ENCODE results near the gene MTA3. TPM values are rescaled to one million over a fixed set of nuclear protein-coding genes. Genes with fewer than 3 reads are reported as not detected.
"Not testable (repeated sequence)": the region's sequence is repeated elsewhere in the genome, so short reads cannot be mapped to it uniquely, and the experiment has no call there.

The MTA3 gene
- total RNA-seq, 2 experiments from 2014 or later: 27.0 to 30.9 TPM

DNA sequence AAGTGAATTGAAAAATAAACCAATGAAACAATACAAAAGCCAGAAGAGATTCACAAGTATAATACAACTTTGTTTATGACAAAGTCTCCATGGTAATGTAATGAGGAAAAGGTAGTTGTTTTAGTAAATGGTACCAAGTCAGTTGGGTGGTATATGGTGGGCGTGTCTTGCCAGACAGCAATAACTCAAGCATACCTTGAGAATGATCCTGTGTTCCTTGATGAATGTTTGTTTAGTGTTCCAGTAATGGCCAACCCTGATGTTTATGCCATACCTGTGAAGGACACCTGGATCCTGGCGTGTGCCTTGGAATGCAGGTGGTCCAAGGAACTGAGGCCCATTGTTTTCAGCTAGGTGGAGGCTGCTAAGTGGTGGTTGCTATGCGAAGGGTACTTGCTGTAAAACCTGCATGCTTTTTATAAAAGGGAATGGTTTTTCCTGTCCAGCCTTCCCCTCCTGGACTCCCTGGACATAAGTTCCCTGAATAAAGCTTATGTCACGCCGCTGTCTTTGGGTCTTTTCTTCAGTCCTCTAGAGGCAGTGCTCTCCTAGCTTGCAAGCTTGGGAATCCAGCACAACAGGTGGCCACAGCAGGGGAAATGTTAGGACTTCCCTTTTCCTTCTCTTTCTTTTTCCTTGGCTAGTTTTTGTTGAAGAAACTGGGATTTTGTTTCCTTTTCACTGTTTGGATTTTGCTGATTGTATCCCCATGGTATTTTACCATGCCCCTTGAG, 54.7 kb downstream of the MTA3 start:
- Mint-ChIP-seq H3K4me1 (ENCODE audit: low read depth) (peaks cover 10% of the 10 kb centered on the region), H3K27ac (no peak overlapping the region), H3K9me3 (no peaks in the 10 kb centered on the region), H3K4me3 (no peak overlapping the region), H3K36me3 (ENCODE audit: low read depth) (peaks cover 40% of the 10 kb centered on the region), H3K27me3 (no peaks in the 10 kb centered on the region)
- H3K27me3 ChIP-seq (ENCODE audit: control insufficient read depth in 1 of 2, insufficient read depth in 2 of 2, low read length in 2 of 2): no peaks in the 10 kb centered on the region
- DNase-seq: no peak
- H3K36me3 ChIP-seq (ENCODE audit: insufficient read depth, low read length): peaks cover 3% of the 10 kb centered on the region
- ChIA-PET POLR2A (interaction anchor here (0.6 to 1.1 kb wide), 2 partner anchors 15 to 40 kb away, joined by 3 read pairs; no protein-coding TSS in a partner anchor), CTCF (no interaction called here)
- TF ChIP-seq, protein P1, sequence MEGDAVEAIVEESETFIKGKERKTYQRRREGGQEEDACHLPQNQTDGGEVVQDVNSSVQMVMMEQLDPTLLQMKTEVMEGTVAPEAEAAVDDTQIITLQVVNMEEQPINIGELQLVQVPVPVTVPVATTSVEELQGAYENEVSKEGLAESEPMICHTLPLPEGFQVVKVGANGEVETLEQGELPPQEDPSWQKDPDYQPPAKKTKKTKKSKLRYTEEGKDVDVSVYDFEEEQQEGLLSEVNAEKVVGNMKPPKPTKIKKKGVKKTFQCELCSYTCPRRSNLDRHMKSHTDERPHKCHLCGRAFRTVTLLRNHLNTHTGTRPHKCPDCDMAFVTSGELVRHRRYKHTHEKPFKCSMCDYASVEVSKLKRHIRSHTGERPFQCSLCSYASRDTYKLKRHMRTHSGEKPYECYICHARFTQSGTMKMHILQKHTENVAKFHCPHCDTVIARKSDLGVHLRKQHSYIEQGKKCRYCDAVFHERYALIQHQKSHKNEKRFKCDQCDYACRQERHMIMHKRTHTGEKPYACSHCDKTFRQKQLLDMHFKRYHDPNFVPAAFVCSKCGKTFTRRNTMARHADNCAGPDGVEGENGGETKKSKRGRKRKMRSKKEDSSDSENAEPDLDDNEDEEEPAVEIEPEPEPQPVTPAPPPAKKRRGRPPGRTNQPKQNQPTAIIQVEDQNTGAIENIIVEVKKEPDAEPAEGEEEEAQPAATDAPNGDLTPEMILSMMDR (IDR thresholded peaks at IDR 0.05): no peak
- intact Hi-C loops (cut with DNase I, micrococcal nuclease): no loop called here
- no peak overlapping the region for H3K4me3 ChIP-seq (ENCODE audit: low read length)
- no peak for ATAC-seq (ENCODE audit: poor library complexity)
- H3K4me1 ChIP-seq (ENCODE audit: insufficient read depth, low read length): no peaks in the 10 kb centered on the region
- H3K27ac ChIP-seq (ENCODE audit: low read depth in 1 of 2, low read length in 2 of 2): no peak overlapping the region
- peaks cover 0 to 8% of the 10 kb centered on the region in 2 experiments for H3K9me3 ChIP-seq (ENCODE audit: control insufficient read depth in 1 of 2, insufficient read depth in 1 of 2, low read length in 2 of 2)

DNA sequence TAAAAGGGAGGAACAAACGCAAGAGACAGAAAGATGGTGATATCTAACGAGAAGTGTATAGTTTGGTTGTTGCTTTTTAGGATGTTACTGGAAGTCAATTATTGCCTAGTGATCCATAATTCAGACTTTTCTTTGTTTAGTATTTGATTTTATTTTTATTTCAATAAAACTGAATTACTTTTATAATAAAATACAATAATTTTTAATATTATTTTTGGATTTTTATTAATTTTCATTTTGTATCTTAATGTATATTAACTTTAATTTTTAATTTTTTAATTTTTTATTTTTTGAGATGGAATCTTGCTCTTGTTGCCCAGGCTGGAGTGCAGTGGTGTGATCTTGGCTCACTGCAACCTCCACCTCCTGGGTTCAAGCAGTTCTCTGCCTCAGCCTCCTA, 55.6 kb downstream of the MTA3 start:
- ChIA-PET POLR2A (no interaction called here), CTCF (no interaction called here)
- DNase-seq (no peak), ATAC-seq (ENCODE audit: poor library complexity) (no peak)
- Mint-ChIP-seq H3K27ac (no peak overlapping the region), H3K4me1 (ENCODE audit: low read depth) (peaks cover 7% of the 10 kb centered on the region), H3K27me3 (no peaks in the 10 kb centered on the region), H3K4me3 (no peak overlapping the region), H3K36me3 (ENCODE audit: low read depth) (peaks cover 34% of the 10 kb centered on the region), H3K9me3 (no peaks in the 10 kb centered on the region)
- H3K9me3 ChIP-seq (ENCODE audit: control insufficient read depth in 1 of 2, insufficient read depth in 1 of 2, low read length in 2 of 2): peaks cover 0 to 8% of the 10 kb centered on the region in 2 experiments
- H3K27me3 ChIP-seq (ENCODE audit: control insufficient read depth in 1 of 2, insufficient read depth in 2 of 2, low read length in 2 of 2): no peaks in the 10 kb centered on the region
- intact Hi-C loops (cut with DNase I, micrococcal nuclease): no loop called here
- H3K27ac ChIP-seq (ENCODE audit: low read depth in 1 of 2, low read length in 2 of 2): no peak overlapping the region
- H3K4me3 ChIP-seq (ENCODE audit: low read length): no peak overlapping the region
- H3K36me3 ChIP-seq (ENCODE audit: insufficient read depth, low read length): no peaks in the 10 kb centered on the region
- no peaks in the 10 kb centered on the region for H3K4me1 ChIP-seq (ENCODE audit: insufficient read depth, low read length)
- TF ChIP-seq, protein P1 (IDR thresholded peaks at IDR 0.05): no peak

DNA sequence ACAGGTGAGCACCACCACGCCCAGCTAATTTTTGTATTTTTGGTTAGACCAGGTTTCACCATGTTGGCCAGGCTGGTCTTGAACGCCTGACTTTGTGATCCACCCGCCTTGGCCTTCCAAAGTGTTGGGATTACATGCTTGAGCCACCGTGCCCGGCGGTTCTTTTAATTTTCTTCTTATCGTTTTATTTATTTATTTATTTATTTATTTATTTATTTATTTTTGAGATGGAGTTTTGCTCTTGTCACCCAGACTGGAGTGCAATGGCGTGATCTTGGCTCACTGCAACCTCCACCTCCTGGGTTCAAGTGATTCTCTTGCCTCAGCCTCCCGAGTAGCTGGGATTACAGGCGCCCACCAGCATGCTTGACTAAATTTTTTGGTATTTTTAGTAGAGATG, 59.6 kb downstream of the MTA3 start:
- H3K27ac ChIP-seq (ENCODE audit: low read depth in 1 of 2, low read length in 2 of 2); CTCF ChIA-PET; POLR2A ChIA-PET; H3K4me3 Mint-ChIP-seq; H3K9me3 Mint-ChIP-seq; H3K4me1 Mint-ChIP-seq (ENCODE audit: low read depth); DNase-seq; H3K4me1 ChIP-seq (ENCODE audit: insufficient read depth, low read length); H3K4me3 ChIP-seq (ENCODE audit: low read length); intact Hi-C loops (cut with DNase I, micrococcal nuclease); H3K9me3 ChIP-seq (ENCODE audit: control insufficient read depth in 1 of 2, insufficient read depth in 1 of 2, low read length in 2 of 2); H3K36me3 ChIP-seq (ENCODE audit: insufficient read depth, low read length); ATAC-seq (ENCODE audit: poor library complexity); H3K27ac Mint-ChIP-seq; H3K27me3 Mint-ChIP-seq; H3K27me3 ChIP-seq (ENCODE audit: control insufficient read depth in 1 of 2, insufficient read depth in 2 of 2, low read length in 2 of 2): not testable (repeated sequence)
- H3K36me3 Mint-ChIP-seq (ENCODE audit: low read depth): peaks cover 16% of the 10 kb centered on the region

DNA sequence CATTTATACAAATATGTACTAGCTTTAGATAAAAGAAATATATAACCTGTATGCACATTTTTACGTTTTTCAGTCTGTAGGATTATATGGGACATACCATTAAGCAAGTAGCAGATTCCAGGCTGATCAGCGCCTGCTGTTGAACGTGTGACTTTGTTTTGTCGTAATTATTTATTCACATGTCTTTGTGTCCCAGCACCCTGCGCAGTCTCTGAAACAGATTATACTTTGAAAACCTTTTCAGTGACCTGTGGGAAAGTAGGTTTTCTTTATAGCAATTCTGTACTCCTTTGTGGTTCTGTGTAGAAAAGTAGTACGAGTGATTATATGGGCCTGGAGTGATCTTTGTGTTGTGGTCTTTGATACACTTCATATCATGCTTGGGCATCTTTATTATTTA, 68.5 kb downstream of the MTA3 start:
- no peaks in the 10 kb centered on the region for H3K9me3 ChIP-seq (ENCODE audit: control insufficient read depth in 1 of 2, insufficient read depth in 1 of 2, low read length in 2 of 2)
- TF ChIP-seq, protein P1 (IDR thresholded peaks at IDR 0.05): no peak
- no peak overlapping the region for H3K4me3 ChIP-seq (ENCODE audit: low read length)
- DNase-seq: no peak
- H3K27ac Mint-ChIP-seq: peak overlapping the region; percentile 39
- ATAC-seq (ENCODE audit: poor library complexity): no peak
- intact Hi-C loops (cut with DNase I, micrococcal nuclease): no loop called here
- no peak overlapping the region for H3K4me3 Mint-ChIP-seq
- no peak overlapping the region for H3K27ac ChIP-seq (ENCODE audit: low read depth in 1 of 2, low read length in 2 of 2)
- H3K4me1 Mint-ChIP-seq (ENCODE audit: low read depth): peaks cover 29% of the 10 kb centered on the region
- no peaks in the 10 kb centered on the region for H3K9me3 Mint-ChIP-seq
- no peaks in the 10 kb centered on the region for H3K27me3 Mint-ChIP-seq
- ChIA-PET POLR2A (interaction anchor here (1.9 kb wide), 1 partner anchor 18 kb away, joined by 6 read pairs; no protein-coding TSS in a partner anchor), CTCF (interaction anchor here (0.8 kb wide), 1 partner anchor 26 kb away, joined by 3 read pairs; no protein-coding TSS in a partner anchor)
- H3K36me3 ChIP-seq (ENCODE audit: insufficient read depth, low read length): no peaks in the 10 kb centered on the region
- H3K4me1 ChIP-seq (ENCODE audit: insufficient read depth, low read length): no peaks in the 10 kb centered on the region
- H3K27me3 ChIP-seq (ENCODE audit: control insufficient read depth in 1 of 2, insufficient read depth in 2 of 2, low read length in 2 of 2): no peaks in the 10 kb centered on the region
- peaks cover 10% of the 10 kb centered on the region for H3K36me3 Mint-ChIP-seq (ENCODE audit: low read depth)
